SK-N-SH treated with all-trans-retinoic acid at 6 μM for 48 hours (cell line): ENCODE data around the gene DDX28.

Experiments used
- ARNTL ChIP-seq: fragments of 450-650 bp; formaldehyde crosslinking; IDR thresholded peaks from 2 replicates; pipeline ENCODE4 v1.5.0; 2020; ENCODE audit warnings: low read depth, mild to moderate bottlenecking, moderate library complexity, borderline replicate concordance
- BACH2 ChIP-seq: fragments of 250-450 bp; sonication (Bioruptor Pico); IDR thresholded peaks from 2 replicates; pipeline ENCODE4 v1.9.0; 2021; ENCODE audit warnings: mild to moderate bottlenecking, borderline replicate concordance
- ISL1 ChIP-seq: fragments of 250-450 bp; sonication (Bioruptor Pico); IDR thresholded peaks from 2 replicates; pipeline ENCODE4 v2.1.2; 2022; ENCODE audit warnings: mild to moderate bottlenecking, moderate library complexity
- PATZ1 ChIP-seq: fragments of 250-450 bp; sonication (Bioruptor Pico); IDR thresholded peaks from 2 replicates; pipeline ENCODE4 v1.8.0; 2020; ENCODE audit warnings: mild to moderate bottlenecking, moderate library complexity, borderline replicate concordance
- RARB ChIP-seq: fragments of 250-450 bp; sonication (Bioruptor Pico); IDR thresholded peaks from 2 replicates; pipeline ENCODE4 v1.8.0; 2021; ENCODE audit warnings: mild to moderate bottlenecking, moderate library complexity
- ZC3H10 ChIP-seq: fragments of 250-450 bp; sonication (Bioruptor Pico); IDR thresholded peaks from 2 replicates; pipeline ENCODE4 v1.5.1; 2021; ENCODE audit warnings: mild to moderate bottlenecking, moderate library complexity
- ZFP3 ChIP-seq: fragments of 250-450 bp; sonication (Bioruptor Pico); IDR thresholded peaks from 2 replicates; pipeline ENCODE4 v1.5.0; 2020; ENCODE audit warnings: mild to moderate bottlenecking, moderate library complexity
- ZFP30 ChIP-seq: fragments of 450-650 bp; formaldehyde crosslinking; IDR thresholded peaks from 2 replicates; pipeline ENCODE4 v1.5.0; 2022; ENCODE audit warnings: mild to moderate bottlenecking, moderate library complexity

GRCh38 chr16:68003031-68003430 is 20.0 kb downstream of the DDX28 start:
- TF ChIP-seq ZFP30 (CRISPR knock-in tag) (no peak), ZC3H10 (no peak), BACH2 (CRISPR knock-in tag) (no peak), RARB (CRISPR knock-in tag) (no peak), PATZ1 (CRISPR knock-in tag) (no peak), ISL1 (CRISPR knock-in tag) (no peak), ZFP3 (CRISPR knock-in tag) (no peak), ARNTL (CRISPR knock-in tag) (no peak)
